ENCODE data around the gene SNRPF. TPM values are rescaled to one million over a fixed set of nuclear protein-coding genes. Genes with fewer than 3 reads are reported as not detected.

SNRPF gene
- total RNA-seq, 3 donors from 2014 or later: 5.4 to 11.8 (median 10.0) TPM

- no peak for TF ChIP-seq CTCF (IDR thresholded peaks at IDR 0.05)
- Histone ChIP-seq H3K36me3 (no peaks in the 10 kb centered on the region), H3K27me3 (no peaks in the 10 kb centered on the region), H3K4me3 (peak overlapping the region; percentile 70 to 85 (median 80)), H3K4me1 (no peaks in the 10 kb centered on the region), H3K9me3 (no peaks in the 10 kb centered on the region), H3K27ac (no peak overlapping the region)
- intact Hi-C loops (cut with DNase I; ENCODE audit: low total_unique reads): no loop called here
- no peak for DNase-seq (ENCODE audit: low spot score in 2 of 2)
Measured at GRCh38 chr12:95859947-95860850, 1.4 kb downstream of the SNRPF start.

- no peak overlapping the region for H3K27ac ChIP-seq
- intact Hi-C loops (cut with DNase I; ENCODE audit: low total_unique reads): no loop called here
- no peak overlapping the region for H3K4me3 ChIP-seq
- no peaks in the 10 kb centered on the region for H3K9me3 ChIP-seq
- H3K27me3 ChIP-seq: no peaks in the 10 kb centered on the region
- no peak for DNase-seq (ENCODE audit: low spot score in 2 of 2)
- TF ChIP-seq CTCF (IDR thresholded peaks at IDR 0.05): no peak
- no peak for TF ChIP-seq POLR2A (IDR thresholded peaks at IDR 0.05)
- TF ChIP-seq POLR2AphosphoS5 (IDR thresholded peaks at IDR 0.05): no peak
- no peaks in the 10 kb centered on the region for H3K4me1 ChIP-seq
- H3K36me3 ChIP-seq: no peaks in the 10 kb centered on the region
Measured at GRCh38 chr12:95862038-95862437, 3.3 kb downstream of the SNRPF start.

DNA sequence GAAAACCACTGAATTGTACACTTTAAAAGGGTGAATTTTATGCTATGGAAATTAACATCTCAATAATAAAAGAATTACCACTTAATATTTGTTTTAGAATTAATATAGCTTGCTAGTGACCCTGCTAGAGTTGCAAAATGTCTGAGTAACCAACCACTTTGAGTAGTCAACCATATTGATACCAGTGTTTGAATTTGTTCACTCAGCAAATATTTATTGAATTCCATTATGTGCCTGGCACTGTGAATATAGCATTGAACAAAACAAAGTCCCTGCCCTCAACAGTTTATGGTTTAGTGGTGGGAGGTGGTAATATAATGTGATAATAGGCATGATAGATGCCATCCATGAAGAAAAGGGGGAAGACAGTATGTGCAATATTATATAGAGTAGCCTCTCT is 4.6 kb downstream of the SNRPF start:
- Histone ChIP-seq H3K9me3 (no peaks in the 10 kb centered on the region), H3K27ac (no peak overlapping the region), H3K27me3 (no peaks in the 10 kb centered on the region), H3K36me3 (no peaks in the 10 kb centered on the region), H3K4me1 (no peaks in the 10 kb centered on the region), H3K4me3 (no peak overlapping the region)
- TF ChIP-seq POLR2AphosphoS5 (IDR thresholded peaks at IDR 0.05): no peak
- TF ChIP-seq CTCF (IDR thresholded peaks at IDR 0.05): no peak
- TF ChIP-seq POLR2A (IDR thresholded peaks at IDR 0.05): no peak
- no peak for DNase-seq (ENCODE audit: low spot score in 2 of 2)
- intact Hi-C loops (cut with DNase I; ENCODE audit: low total_unique reads): no loop called here

DNA sequence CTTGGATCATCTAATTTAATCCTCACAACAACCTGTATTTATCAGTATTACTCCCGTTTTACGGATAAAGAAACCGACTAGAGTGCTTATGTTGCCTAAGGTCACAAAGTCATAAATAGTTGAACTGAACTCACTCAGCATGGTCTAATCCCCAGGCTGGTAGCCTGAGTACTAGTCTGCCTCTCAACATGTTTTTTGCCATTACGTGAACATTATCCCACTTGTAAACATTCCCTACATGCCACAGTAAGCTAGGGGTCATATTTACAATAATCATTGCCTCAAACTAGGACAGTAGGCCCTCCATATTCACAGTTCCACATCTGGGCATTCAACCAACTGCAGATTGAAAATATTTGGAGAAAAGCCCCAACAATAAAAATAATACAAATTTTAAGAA is 12.1 kb downstream of the SNRPF start:
- DNase-seq (ENCODE audit: low spot score in 2 of 2): no peak
- no peaks in the 10 kb centered on the region for H3K9me3 ChIP-seq
- no peak overlapping the region for H3K27ac ChIP-seq
- intact Hi-C loops (cut with DNase I; ENCODE audit: low total_unique reads): no loop called here
- H3K36me3 ChIP-seq: no peaks in the 10 kb centered on the region
- H3K27me3 ChIP-seq: no peaks in the 10 kb centered on the region
- H3K4me3 ChIP-seq: no peak overlapping the region
- H3K4me1 ChIP-seq: no peaks in the 10 kb centered on the region
- TF ChIP-seq POLR2A (IDR thresholded peaks at IDR 0.05): no peak
- TF ChIP-seq CTCF (IDR thresholded peaks at IDR 0.05): no peak
- no peak for TF ChIP-seq POLR2AphosphoS5 (IDR thresholded peaks at IDR 0.05)

GRCh38 chr12:95874452-95874851 is 15.7 kb downstream of the SNRPF start:
- TF ChIP-seq CTCF (IDR thresholded peaks at IDR 0.05): no peak
- TF ChIP-seq POLR2AphosphoS5 (IDR thresholded peaks at IDR 0.05): no peak
- no peak for TF ChIP-seq POLR2A (IDR thresholded peaks at IDR 0.05)
- intact Hi-C loops (cut with DNase I; ENCODE audit: low total_unique reads): no loop called here
- no peak overlapping the region for H3K27ac ChIP-seq
- H3K4me1 ChIP-seq: no peaks in the 10 kb centered on the region
- DNase-seq (ENCODE audit: low spot score in 2 of 2): no peak
- no peaks in the 10 kb centered on the region for H3K9me3 ChIP-seq
- H3K27me3 ChIP-seq: no peaks in the 10 kb centered on the region
- no peak overlapping the region for H3K4me3 ChIP-seq
- no peaks in the 10 kb centered on the region for H3K36me3 ChIP-seq
